ENCODE results near the gene PLK3.
"Not testable (repeated sequence)": the region's sequence is repeated elsewhere in the genome, so short reads cannot be mapped to it uniquely, and the experiment has no call there.

The PLK3 gene

GRCh38 chr1:44827197-44828002, 27.2 kb downstream of the PLK3 start:
- in situ Hi-C loops (cut with MboI; ENCODE audit: low sequenced_read_pairs): no loop called here

GRCh38 chr1:44828003-44828651, 27.9 kb downstream of the PLK3 start:
- in situ Hi-C loops (cut with MboI; ENCODE audit: low sequenced_read_pairs): no loop called here

GRCh38 chr1:44828841-44829440, 28.8 kb downstream of the PLK3 start:
- in situ Hi-C loops (cut with MboI; ENCODE audit: low sequenced_read_pairs): no loop called here

DNA sequence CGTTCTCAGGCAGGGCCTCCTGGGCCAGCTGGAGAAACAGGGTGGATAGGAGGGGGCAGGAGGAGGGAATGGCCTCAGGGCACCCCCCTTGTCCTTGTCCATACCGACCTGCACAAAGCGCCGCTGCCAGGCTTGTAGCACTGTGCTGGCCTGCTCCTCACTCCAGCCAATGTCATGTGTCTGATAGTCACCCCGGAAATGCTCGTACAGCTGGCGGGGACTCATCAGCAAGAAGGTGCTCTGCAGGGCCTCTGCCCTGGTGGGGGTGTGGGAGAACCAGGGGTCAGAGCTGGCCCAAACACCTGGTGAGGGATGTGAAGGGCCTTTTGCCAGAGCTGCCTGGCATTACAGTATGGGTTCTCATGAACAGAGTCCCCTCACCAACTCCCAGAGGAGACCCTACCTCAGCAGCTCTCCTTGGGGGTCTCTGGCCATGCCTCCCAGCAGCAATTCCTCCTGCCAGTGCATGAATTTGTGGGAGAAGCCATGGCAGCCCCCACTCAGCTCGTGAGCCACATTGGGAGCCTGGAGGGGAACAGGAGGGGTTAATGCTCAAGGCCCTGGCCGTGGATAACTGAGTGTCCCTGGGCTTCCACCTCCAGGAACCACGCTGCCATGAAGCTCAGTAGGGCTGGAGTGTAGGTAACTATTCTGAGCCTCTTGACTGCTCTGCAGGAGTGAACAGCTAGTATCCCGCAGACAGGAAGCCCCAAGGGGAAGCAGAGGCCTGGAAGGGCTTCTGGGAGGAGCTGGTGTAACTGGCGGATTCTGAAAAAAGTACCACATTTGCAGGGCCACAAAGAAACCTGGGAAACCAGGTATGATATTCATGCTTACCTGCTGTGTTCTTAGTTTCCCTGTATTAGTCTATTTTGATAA, 29.6 kb downstream of the PLK3 start:
- in situ Hi-C loops (cut with MboI; ENCODE audit: low sequenced_read_pairs): no loop called here

DNA sequence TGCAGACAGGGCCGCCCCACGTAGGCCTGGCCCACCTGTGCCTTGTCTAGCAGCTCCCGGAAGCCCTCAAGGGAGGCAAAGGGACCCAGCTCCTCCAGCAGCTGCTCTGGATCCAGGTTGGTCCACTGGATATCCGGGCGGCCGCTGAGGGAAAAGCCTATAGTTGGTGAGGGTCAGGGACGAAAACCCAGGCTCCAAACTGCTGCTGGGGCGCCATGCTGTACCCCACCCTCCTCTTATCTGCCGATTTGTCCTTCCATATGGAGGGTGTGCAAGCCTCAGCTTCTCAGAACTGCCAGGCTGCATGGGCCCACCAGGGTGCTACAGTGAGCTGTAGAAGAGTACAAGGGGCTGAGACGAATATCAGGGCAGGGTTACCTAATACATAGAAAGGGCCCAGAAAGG, 30.7 kb downstream of the PLK3 start:
- in situ Hi-C loops (cut with MboI; ENCODE audit: low sequenced_read_pairs): no loop called here

- in situ Hi-C loops (cut with MboI; ENCODE audit: low sequenced_read_pairs): no loop called here
These were observed 31.3 kb downstream of the PLK3 start for GRCh38 chr1:44831516-44831915.

DNA sequence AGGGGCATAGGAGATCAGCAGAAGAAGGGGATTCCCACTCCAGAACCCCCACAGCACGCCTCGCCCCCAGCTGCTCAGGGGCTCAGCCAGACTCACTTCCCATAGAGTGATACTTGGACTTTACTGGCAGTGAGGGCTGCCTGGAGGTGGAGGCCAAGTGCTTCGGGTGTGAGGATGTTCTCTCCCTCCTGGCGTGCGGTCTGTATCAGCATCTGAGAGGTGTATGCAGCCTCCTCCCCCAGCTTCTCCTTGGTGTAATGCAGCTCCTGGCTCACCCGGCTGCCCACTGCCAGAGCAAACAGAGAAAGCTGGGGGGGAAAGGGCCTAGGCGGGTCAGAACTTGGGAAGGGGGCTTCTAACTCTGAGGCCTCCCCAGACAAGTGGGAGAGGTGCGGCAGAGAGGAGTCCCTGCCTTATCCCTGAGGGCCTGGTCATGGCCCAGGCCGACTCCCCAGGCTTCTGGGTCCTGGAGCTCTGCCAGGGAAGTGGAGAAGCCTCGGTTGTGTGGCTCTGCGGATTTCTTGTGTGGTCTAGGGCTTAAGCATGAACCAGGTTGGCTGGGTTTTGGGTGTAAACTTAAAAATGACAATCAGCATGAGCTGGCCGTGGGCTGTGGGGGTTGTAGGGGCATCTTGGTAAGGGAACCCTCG, 32.0 kb downstream of the PLK3 start:
- in situ Hi-C loops (cut with MboI; ENCODE audit: low sequenced_read_pairs): no loop called here

DNA sequence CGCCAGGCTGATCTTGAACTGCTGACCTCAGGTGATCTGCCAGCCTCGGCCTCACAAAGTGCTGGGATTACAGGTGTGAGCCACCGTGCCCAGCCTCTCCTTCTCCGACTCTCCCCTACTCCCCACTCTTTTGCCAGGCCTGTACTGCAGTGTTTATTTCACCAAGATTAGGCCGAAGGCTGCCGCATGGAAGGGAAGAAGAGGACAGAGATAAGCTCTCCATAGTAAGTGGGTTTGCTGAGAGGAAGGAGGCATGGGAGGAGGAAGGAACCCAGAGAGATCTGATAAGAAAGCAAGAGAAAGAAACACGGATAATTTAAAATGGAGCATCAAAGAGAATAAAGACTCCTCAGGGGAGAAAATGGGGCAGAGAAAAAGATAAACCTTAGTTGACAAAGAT, 34.2 kb downstream of the PLK3 start:
- in situ Hi-C loops (cut with MboI; ENCODE audit: low sequenced_read_pairs): no loop called here

GRCh38 chr1:44835738-44836675, 35.8 kb downstream of the PLK3 start:
- in situ Hi-C loops (cut with MboI; ENCODE audit: low sequenced_read_pairs): no loop called here

- in situ Hi-C loops (cut with MboI; ENCODE audit: low sequenced_read_pairs): not testable (repeated sequence)
These were observed 38.1 kb downstream of the PLK3 start for GRCh38 chr1:44838294-44838693.

GRCh38 chr1:44839576-44839975, 39.4 kb downstream of the PLK3 start:
- in situ Hi-C loops (cut with MboI; ENCODE audit: low sequenced_read_pairs): no loop called here

- in situ Hi-C loops (cut with MboI; ENCODE audit: low sequenced_read_pairs): no loop called here
These were observed 42.3 kb downstream of the PLK3 start for GRCh38 chr1:44842486-44842861.

GRCh38 chr1:44842862-44843655, 42.9 kb downstream of the PLK3 start, which contains the start of gene PTCH2:
Gene PTCH2, minus strand, starts transcription at chr1:44843253. Its CDS starts 321 bp downstream, at chr1:44842932.
- in situ Hi-C loops (cut with MboI; ENCODE audit: low sequenced_read_pairs): no loop called here

GRCh38 chr1:44846985-44847384, 46.8 kb downstream of the PLK3 start:
- in situ Hi-C loops (cut with MboI; ENCODE audit: low sequenced_read_pairs): no loop called here

DNA sequence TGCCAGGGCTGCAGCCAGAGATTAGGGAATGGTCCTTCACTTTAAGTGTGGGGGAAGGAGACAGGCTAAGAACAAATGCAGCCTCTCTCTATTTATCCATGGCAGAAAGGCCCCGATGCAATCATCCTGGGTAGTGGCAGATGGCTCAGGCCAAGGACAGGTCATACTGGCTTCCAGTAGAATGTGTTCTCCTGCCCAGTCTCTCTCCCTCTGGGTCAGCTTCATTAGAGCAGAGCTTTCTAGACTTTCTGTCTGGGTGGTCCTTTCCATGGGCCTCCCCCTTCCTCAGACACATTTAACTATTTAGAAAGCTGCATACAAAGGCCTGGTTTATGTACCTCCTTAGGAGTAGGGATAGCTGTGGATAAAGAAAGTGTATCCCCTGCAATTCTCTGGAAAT, 47.7 kb downstream of the PLK3 start:
- in situ Hi-C loops (cut with MboI; ENCODE audit: low sequenced_read_pairs): no loop called here

- in situ Hi-C loops (cut with MboI; ENCODE audit: low sequenced_read_pairs): no loop called here
These were observed 48.4 kb downstream of the PLK3 start for GRCh38 chr1:44848456-44849181.

DNA sequence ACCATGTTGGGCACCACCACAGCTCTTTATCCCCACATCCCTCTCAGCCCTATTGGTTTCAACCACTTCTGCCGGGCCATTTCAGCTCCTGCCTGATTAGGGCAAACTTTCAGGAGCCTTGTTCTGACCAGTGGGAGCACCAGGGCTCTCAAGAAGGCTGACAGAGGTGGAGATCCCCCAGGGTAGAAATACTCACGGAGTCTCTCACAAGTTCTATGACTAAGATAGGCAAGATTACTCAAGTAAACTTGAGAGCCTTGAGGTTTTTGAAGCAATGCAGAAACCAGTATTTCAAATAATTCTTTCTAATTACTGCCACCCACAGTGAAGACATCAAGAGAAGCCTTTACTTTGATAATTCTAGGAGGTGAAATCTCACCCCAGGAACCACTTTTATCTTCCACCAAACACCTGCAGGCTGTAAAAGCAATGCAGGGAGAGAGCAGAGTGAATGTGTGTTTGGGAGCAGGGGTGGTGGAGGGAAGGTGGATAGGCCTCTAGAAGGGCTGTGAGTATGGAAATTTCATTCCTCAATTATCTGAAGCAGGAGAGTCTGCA, 49.5 kb downstream of the PLK3 start:
- in situ Hi-C loops (cut with MboI; ENCODE audit: low sequenced_read_pairs): no loop called here

DNA sequence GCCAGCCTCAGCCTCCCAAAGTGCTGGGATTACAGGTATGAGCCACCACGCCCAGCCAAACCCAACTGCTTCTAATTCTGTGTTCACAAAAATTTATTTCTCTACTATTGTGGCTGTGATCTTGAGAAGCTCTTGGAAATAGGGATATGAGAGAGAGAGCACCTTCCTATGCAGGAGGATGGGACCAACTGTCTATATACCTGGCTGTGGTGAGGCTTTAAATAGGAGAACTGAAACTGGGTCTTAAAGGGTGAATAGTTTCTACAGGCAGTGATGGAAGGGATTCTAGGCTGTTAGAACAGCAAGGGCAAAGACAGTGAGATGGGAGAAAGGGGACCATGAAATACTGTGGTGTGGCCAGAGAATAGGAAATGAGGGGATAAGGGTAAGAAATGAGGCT, 51.1 kb downstream of the PLK3 start:
- in situ Hi-C loops (cut with MboI; ENCODE audit: low sequenced_read_pairs): no loop called here

Data from hTERT RPE-1 (cell line).